Calu3 (cell line): ENCODE data around the gene PPP3CA. TPM values are rescaled to one million over a fixed set of nuclear protein-coding genes. Genes with fewer than 3 reads are reported as not detected.

Experiments used
- BruUV-seq: library from RNA; stranded (reverse); fragments of 400-500 nt; replicated peaks from 2 replicates; lab custom pipeline; 2021; lab: Mats Ljungman, UMichigan
- CTCF ChIA-PET: fragments of 300-600 bp; sonication (Branson Sonifier 250); formaldehyde crosslinking; loops from one replicate; lab custom pipeline; 2022; ENCODE audit warnings: antibody characterized with exemption; lab: Charles Lee
- DNase-seq: peaks from one replicate; pipeline ENCODE4 v3.0.0; 2022
- H3K27ac Mint-ChIP-seq: one replicate; pipeline ENCODE4 v1.8.0; 2022; ENCODE audit warnings: mixed read lengths; ENCODE audit not compliant: unreplicated experiment
- H3K27me3 Mint-ChIP-seq: one replicate; pipeline ENCODE4 v1.8.0; 2022; ENCODE audit warnings: mixed read lengths; ENCODE audit not compliant: unreplicated experiment
- H3K36me3 Mint-ChIP-seq: one replicate; pipeline ENCODE4 v1.8.0; 2022; ENCODE audit warnings: mild to moderate bottlenecking, moderate library complexity, mixed read lengths; ENCODE audit not compliant: insufficient read depth, unreplicated experiment
- H3K4me1 Mint-ChIP-seq: one replicate; pipeline ENCODE4 v1.8.0; 2022; ENCODE audit warnings: mild to moderate bottlenecking, low read depth, mixed read lengths; ENCODE audit not compliant: unreplicated experiment
- H3K4me3 Mint-ChIP-seq: one replicate; pipeline ENCODE4 v1.8.0; 2022; ENCODE audit warnings: mild to moderate bottlenecking, low read depth, moderate library complexity, mixed read lengths; ENCODE audit not compliant: unreplicated experiment
- H3K9me3 Mint-ChIP-seq: one replicate; pipeline ENCODE4 v1.8.0; 2022; ENCODE audit warnings: low read depth, mixed read lengths; ENCODE audit not compliant: unreplicated experiment
- intact Hi-C: fragments of 100-400 bp; cut with micrococcal nuclease; formaldehyde crosslinking; loops from one replicate; pipeline ENCODE4 v1.10.0; 2022; ENCODE audit not compliant: unreplicated experiment
- total RNA-seq: library from RNA; stranded (reverse); gene quantifications from 2 replicates; pipeline ENCODE4 v1.2.3, GENCODE V29; 2022
- TF ChIP-seq, protein P1 (sequence below): fragments of 200-600 bp; IDR thresholded peaks from one replicate; pipeline ENCODE4 v1.8.0; 2022; ENCODE audit warnings: antibody characterized with exemption; ENCODE audit not compliant: unreplicated experiment

The PPP3CA gene
- total RNA-seq, 1 experiment from 2014 or later: 33.7 TPM

DNA sequence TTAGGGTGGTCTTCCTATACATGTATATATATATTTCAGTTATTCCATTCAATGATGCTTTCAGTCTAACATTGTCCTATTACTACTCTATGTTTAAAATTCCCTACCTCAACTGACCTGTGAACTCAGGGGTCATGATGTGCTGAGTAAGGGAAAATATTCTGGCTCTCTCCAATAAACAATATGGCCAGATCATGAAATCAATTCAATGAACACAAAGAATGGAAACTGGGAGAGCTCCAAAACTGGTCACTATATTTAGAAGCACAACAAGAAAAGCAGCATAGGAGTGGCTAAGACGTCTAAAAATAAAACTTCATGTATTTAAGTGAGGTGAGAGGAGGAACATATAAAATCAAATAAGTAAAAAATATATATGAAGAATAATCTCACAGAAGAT lies 304.5 kb downstream of the PPP3CA start:
- BruUV-seq: no TSS peak
- Mint-ChIP-seq H3K4me1 (peaks cover 3% of the 10 kb centered on the region), H3K27ac (no peak overlapping the region), H3K36me3 (peaks cover 4% of the 10 kb centered on the region), H3K9me3 (no peaks in the 10 kb centered on the region), H3K27me3 (no peaks in the 10 kb centered on the region), H3K4me3 (no peak overlapping the region)
- intact Hi-C loops: no loop called here
- DNase-seq: no peak
- CTCF ChIA-PET: no interaction called here
- TF ChIP-seq, protein P1, sequence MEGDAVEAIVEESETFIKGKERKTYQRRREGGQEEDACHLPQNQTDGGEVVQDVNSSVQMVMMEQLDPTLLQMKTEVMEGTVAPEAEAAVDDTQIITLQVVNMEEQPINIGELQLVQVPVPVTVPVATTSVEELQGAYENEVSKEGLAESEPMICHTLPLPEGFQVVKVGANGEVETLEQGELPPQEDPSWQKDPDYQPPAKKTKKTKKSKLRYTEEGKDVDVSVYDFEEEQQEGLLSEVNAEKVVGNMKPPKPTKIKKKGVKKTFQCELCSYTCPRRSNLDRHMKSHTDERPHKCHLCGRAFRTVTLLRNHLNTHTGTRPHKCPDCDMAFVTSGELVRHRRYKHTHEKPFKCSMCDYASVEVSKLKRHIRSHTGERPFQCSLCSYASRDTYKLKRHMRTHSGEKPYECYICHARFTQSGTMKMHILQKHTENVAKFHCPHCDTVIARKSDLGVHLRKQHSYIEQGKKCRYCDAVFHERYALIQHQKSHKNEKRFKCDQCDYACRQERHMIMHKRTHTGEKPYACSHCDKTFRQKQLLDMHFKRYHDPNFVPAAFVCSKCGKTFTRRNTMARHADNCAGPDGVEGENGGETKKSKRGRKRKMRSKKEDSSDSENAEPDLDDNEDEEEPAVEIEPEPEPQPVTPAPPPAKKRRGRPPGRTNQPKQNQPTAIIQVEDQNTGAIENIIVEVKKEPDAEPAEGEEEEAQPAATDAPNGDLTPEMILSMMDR: no peak

- intact Hi-C loops: no loop called here
Observed at GRCh38 chr4:101040776-101041175, 306.6 kb downstream of the PPP3CA start.

GRCh38 chr4:101039367-101039766 lies 308.0 kb downstream of the PPP3CA start:
- BruUV-seq: no TSS peak
- Mint-ChIP-seq H3K36me3 (peaks cover 4% of the 10 kb centered on the region), H3K4me1 (peaks cover 18% of the 10 kb centered on the region), H3K4me3 (no peak overlapping the region), H3K27ac (no peak overlapping the region), H3K9me3 (no peaks in the 10 kb centered on the region), H3K27me3 (no peaks in the 10 kb centered on the region)
- DNase-seq: no peak
- intact Hi-C loops: no loop called here
- CTCF ChIA-PET: no interaction called here
- TF ChIP-seq, protein P1: no peak

More at GRCh38 chr4:101040776-101041175, 306.6 kb downstream of the PPP3CA start:
- Mint-ChIP-seq H3K36me3 (peaks cover 4% of the 10 kb centered on the region), H3K27me3 (no peaks in the 10 kb centered on the region), H3K27ac (no peak overlapping the region), H3K4me3 (no peak overlapping the region), H3K4me1 (peaks cover 12% of the 10 kb centered on the region), H3K9me3 (no peaks in the 10 kb centered on the region)
- no peak for DNase-seq
- TF ChIP-seq, protein P1: no peak
- no TSS peak for BruUV-seq
- CTCF ChIA-PET: no interaction called here

DNA sequence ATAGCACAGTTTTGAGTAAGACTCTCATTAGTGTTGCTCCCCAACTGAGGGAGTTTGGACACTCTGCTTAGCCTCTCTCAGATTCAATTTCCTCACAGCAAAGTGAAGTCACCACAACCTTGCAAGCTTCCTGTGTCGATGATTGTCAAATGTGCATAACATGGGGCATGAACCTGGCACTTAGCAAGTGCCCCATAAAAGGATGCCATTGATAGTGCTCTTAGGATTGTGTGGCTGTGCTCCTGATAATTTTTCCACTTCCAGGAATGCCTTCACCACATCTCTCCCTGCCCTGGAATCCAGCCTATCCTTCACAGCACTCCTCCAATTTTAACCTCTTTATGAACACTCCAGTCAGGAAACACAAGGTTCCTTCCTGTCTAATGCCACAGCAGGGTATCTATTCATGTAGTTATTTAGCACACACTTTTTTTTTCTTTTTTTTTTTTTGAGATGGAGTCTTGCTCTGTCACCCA lies 309.4 kb downstream of the PPP3CA start:
- Mint-ChIP-seq H3K4me1 (peaks cover 18% of the 10 kb centered on the region), H3K27ac (peak overlapping the region; percentile 37), H3K27me3 (no peaks in the 10 kb centered on the region), H3K9me3 (no peaks in the 10 kb centered on the region), H3K36me3 (peaks cover 4% of the 10 kb centered on the region), H3K4me3 (no peak overlapping the region)
- intact Hi-C loops: no loop called here
- BruUV-seq: no TSS peak
- CTCF ChIA-PET: no interaction called here
- TF ChIP-seq, protein P1: no peak
- no peak for DNase-seq
